ENCODE measurements around the gene LYPLA2.

DNA sequence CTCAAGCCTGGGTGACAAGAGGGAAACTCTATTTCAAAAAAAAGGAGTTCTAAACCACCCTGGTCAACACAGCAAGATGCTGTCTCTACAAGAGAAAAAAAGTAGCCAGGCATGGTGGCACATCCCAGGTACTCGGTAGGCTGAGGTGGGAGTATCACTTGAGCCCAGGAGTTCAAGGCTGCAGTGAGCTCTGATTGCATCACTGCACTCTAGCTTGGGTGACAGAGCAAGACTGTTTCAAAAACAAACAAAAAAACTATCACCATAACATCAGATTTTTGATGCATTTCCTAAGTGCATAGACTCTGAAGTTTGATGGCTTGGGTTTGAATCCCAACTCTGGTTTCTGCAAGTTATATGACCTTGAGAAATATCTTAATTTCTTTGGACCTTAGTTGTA, 38.0 kb upstream of the LYPLA2 start:
- TF ChIP-seq, protein P1, sequence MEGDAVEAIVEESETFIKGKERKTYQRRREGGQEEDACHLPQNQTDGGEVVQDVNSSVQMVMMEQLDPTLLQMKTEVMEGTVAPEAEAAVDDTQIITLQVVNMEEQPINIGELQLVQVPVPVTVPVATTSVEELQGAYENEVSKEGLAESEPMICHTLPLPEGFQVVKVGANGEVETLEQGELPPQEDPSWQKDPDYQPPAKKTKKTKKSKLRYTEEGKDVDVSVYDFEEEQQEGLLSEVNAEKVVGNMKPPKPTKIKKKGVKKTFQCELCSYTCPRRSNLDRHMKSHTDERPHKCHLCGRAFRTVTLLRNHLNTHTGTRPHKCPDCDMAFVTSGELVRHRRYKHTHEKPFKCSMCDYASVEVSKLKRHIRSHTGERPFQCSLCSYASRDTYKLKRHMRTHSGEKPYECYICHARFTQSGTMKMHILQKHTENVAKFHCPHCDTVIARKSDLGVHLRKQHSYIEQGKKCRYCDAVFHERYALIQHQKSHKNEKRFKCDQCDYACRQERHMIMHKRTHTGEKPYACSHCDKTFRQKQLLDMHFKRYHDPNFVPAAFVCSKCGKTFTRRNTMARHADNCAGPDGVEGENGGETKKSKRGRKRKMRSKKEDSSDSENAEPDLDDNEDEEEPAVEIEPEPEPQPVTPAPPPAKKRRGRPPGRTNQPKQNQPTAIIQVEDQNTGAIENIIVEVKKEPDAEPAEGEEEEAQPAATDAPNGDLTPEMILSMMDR (IDR thresholded peaks at IDR 0.05): no peak
- no peak for TF ChIP-seq POLR2A (IDR thresholded peaks at IDR 0.05)

Measured in right lobe of liver (tissue), 4 donors.